Astrocyte (in vitro differentiated cells and primary cell): Measurements from ENCODE around the gene DCLK2. TPM values are rescaled to one million over a fixed set of nuclear protein-coding genes. Genes with fewer than 3 reads are reported as not detected.
A peak's percentile ranks its signal among the peaks of the same experiment; 100 is the strongest.

ENCODE experiments used
- DNase-seq: peaks from one replicate; pipeline ENCODE4 v3.0.0-alpha.2; 2010; ENCODE audit warnings: low read depth
- FAIRE-seq: peaks from 2 replicates; lab custom pipeline; 2011; peaks lifted over from hg19 to GRCh38; lab: Jason Lieb, UNC
- H2AFZ ChIP-seq: 2 replicates; pipeline ENCODE4 v1.6.0; 2012; ENCODE audit warnings: low read depth, low read length, inconsistent platforms
- H3K27ac ChIP-seq: 2 replicates; pipeline ENCODE4 v1.5.1; 2011; ENCODE audit warnings: low read depth, low read length, inconsistent platforms
- H3K27me3 ChIP-seq: 2 replicates; pipeline ENCODE4 v1.6.0; 2011; ENCODE audit warnings: low read length, inconsistent platforms; ENCODE audit not compliant: insufficient read depth
- H3K36me3 ChIP-seq: 2 replicates; pipeline ENCODE4 v1.5.1; 2011; ENCODE audit warnings: low read length, inconsistent platforms; ENCODE audit not compliant: insufficient read depth
- H3K4me1 ChIP-seq: 2 replicates; pipeline ENCODE4 v1.5.1; 2011; ENCODE audit warnings: low read length, inconsistent platforms; ENCODE audit not compliant: insufficient read depth
- H3K4me2 ChIP-seq: 2 replicates; pipeline ENCODE4 v1.6.0; 2012; ENCODE audit warnings: low read length, inconsistent platforms
- H3K4me3 ChIP-seq: 2 replicates; pipeline ENCODE4 v1.5.1; 2011; ENCODE audit warnings: low read depth, mild to moderate bottlenecking, low read length, inconsistent platforms; ENCODE audit not compliant: insufficient read depth
- H3K79me2 ChIP-seq: 2 replicates; pipeline ENCODE4 v1.6.0; 2012; ENCODE audit warnings: mild to moderate bottlenecking, low read length, inconsistent platforms; ENCODE audit not compliant: insufficient read depth
- H3K9ac ChIP-seq: 2 replicates; pipeline ENCODE4 v1.6.0; 2012; ENCODE audit warnings: mild to moderate bottlenecking, low read length, inconsistent platforms
- H3K9me3 ChIP-seq: 2 replicates; pipeline ENCODE4 v1.5.1; 2012; ENCODE audit warnings: low read depth, mild to moderate bottlenecking, low read length, inconsistent platforms; ENCODE audit not compliant: insufficient read depth
- H4K20me1 ChIP-seq: 2 replicates; pipeline ENCODE4 v1.6.0; 2012; ENCODE audit warnings: low read length, inconsistent platforms; ENCODE audit not compliant: insufficient read depth
- H3K27ac Mint-ChIP-seq: one replicate; pipeline ENCODE4 v1.8.0; 2021; ENCODE audit warnings: mild to moderate bottlenecking, mixed read lengths; ENCODE audit not compliant: unreplicated experiment
- H3K27me3 Mint-ChIP-seq: one replicate; pipeline ENCODE4 v1.8.0; 2021; ENCODE audit warnings: low read depth, mixed read lengths; ENCODE audit not compliant: unreplicated experiment
- H3K36me3 Mint-ChIP-seq: one replicate; pipeline ENCODE4 v1.8.0; 2021; ENCODE audit warnings: low read depth, mixed read lengths; ENCODE audit not compliant: unreplicated experiment
- H3K4me1 Mint-ChIP-seq: one replicate; pipeline ENCODE4 v1.8.0; 2021; ENCODE audit warnings: low read depth, mixed read lengths; ENCODE audit not compliant: unreplicated experiment
- H3K4me3 Mint-ChIP-seq: one replicate; pipeline ENCODE4 v1.8.0; 2021; ENCODE audit warnings: mild to moderate bottlenecking, moderate library complexity, mixed read lengths; ENCODE audit not compliant: unreplicated experiment
- H3K9me3 Mint-ChIP-seq: one replicate; pipeline ENCODE4 v1.8.0; 2021; ENCODE audit warnings: mild to moderate bottlenecking, mixed read lengths; ENCODE audit not compliant: unreplicated experiment
- CTCF ChIP-seq: IDR thresholded peaks from 2 replicates; pipeline ENCODE4 v1.5.1; 2011; ENCODE audit warnings: low read depth, mild to moderate bottlenecking, inconsistent platforms, low read length, moderate library complexity; ENCODE audit not compliant: insufficient read depth
- EZH2 ChIP-seq: IDR thresholded peaks from 2 replicates; pipeline ENCODE4 v1.6.1; 2012; ENCODE audit warnings: mild to moderate bottlenecking, low read length, inconsistent platforms; ENCODE audit not compliant: insufficient read depth
- total RNA-seq: library from RNA; stranded (reverse); gene quantifications from 2 replicates; pipeline ENCODE4 v1.2.1, GENCODE V29; 2021

Gene DCLK2
- total RNA-seq, 1 donor from 2014 or later = 6.2 TPM

- peaks cover 6% of the 10 kb centered on the region for H3K4me1 Mint-ChIP-seq
- Histone ChIP-seq H3K9ac (no peak overlapping the region), H3K27ac (no peak overlapping the region), H3K4me1 (peaks cover 10% of the 10 kb centered on the region), H3K9me3 (no peaks in the 10 kb centered on the region), H2AFZ (no peak overlapping the region), H3K27me3 (no peaks in the 10 kb centered on the region), H4K20me1 (peaks cover 33% of the 10 kb centered on the region), H3K79me2 (peaks cover 60% of the 10 kb centered on the region), H3K36me3 (no peaks in the 10 kb centered on the region), H3K4me3 (no peak overlapping the region), H3K4me2 (peak overlapping the region; percentile 5)
- no peak for TF ChIP-seq EZH2
- TF ChIP-seq CTCF = no peak
- no peak for DNase-seq
- FAIRE-seq = no peak
- H3K27ac Mint-ChIP-seq = no peak overlapping the region
- no peak overlapping the region for H3K4me3 Mint-ChIP-seq
- H3K36me3 Mint-ChIP-seq = no peaks in the 10 kb centered on the region
- H3K9me3 Mint-ChIP-seq = peaks cover 3% of the 10 kb centered on the region
- peaks cover 11% of the 10 kb centered on the region for H3K27me3 Mint-ChIP-seq
These were observed 4.0 kb downstream of the DCLK2 start for GRCh38 chr4:150082241-150082640.

GRCh38 chr4:150087006-150087405 lies 8.8 kb downstream of the DCLK2 start:
- Mint-ChIP-seq H3K4me3 (no peak overlapping the region), H3K4me1 (peaks cover 10% of the 10 kb centered on the region), H3K9me3 (peaks cover 3% of the 10 kb centered on the region), H3K27ac (no peak overlapping the region), H3K36me3 (no peaks in the 10 kb centered on the region), H3K27me3 (peaks cover 3% of the 10 kb centered on the region)
- Histone ChIP-seq H3K9me3 (no peaks in the 10 kb centered on the region), H3K9ac (no peak overlapping the region), H3K27ac (no peak overlapping the region), H3K79me2 (peaks cover 36% of the 10 kb centered on the region), H3K27me3 (no peaks in the 10 kb centered on the region), H3K4me1 (peaks cover 3% of the 10 kb centered on the region), H3K4me2 (no peak overlapping the region), H4K20me1 (peaks cover 25% of the 10 kb centered on the region), H2AFZ (no peak overlapping the region), H3K4me3 (no peak overlapping the region), H3K36me3 (no peaks in the 10 kb centered on the region)
- FAIRE-seq (no peak), DNase-seq (no peak)
- no peak for TF ChIP-seq CTCF
- no peak for TF ChIP-seq EZH2

GRCh38 chr4:150089732-150090131 lies 11.5 kb downstream of the DCLK2 start:
- Mint-ChIP-seq H3K9me3 (no peaks in the 10 kb centered on the region), H3K36me3 (no peaks in the 10 kb centered on the region), H3K4me1 (peaks cover 4% of the 10 kb centered on the region), H3K4me3 (no peak overlapping the region), H3K27me3 (no peaks in the 10 kb centered on the region), H3K27ac (no peak overlapping the region)
- Histone ChIP-seq H2AFZ (no peak overlapping the region), H3K79me2 (peaks cover 20% of the 10 kb centered on the region), H3K27me3 (no peaks in the 10 kb centered on the region), H3K4me1 (peaks cover 3% of the 10 kb centered on the region), H3K9me3 (no peaks in the 10 kb centered on the region), H3K4me2 (no peak overlapping the region), H4K20me1 (peaks cover 17% of the 10 kb centered on the region), H3K4me3 (no peak overlapping the region), H3K27ac (no peak overlapping the region), H3K36me3 (no peaks in the 10 kb centered on the region), H3K9ac (no peak overlapping the region)
- TF ChIP-seq EZH2 (no peak), CTCF (no peak)
- no peak for FAIRE-seq
- DNase-seq = peak; percentile 76
